ENCODE data around the gene LYSET. TPM values are rescaled to one million over a fixed set of nuclear protein-coding genes. Genes with fewer than 3 reads are reported as not detected.
"Not testable (repeated sequence)": the region's sequence is repeated elsewhere in the genome, so short reads cannot be mapped to it uniquely, and the experiment has no call there.

LYSET gene
- 24.4 TPM for total RNA-seq
- long read RNA-seq, transcript TMEM251-201 (2 exons, 909 nt), result major isoform, 10 of 17 reads
- long read RNA-seq, transcript TMEM251-202 (2 exons, 1,303 nt), result minor isoform, 7 of 17 reads
- long read RNA-seq, partial matches to known transcripts, result 0 of 17 reads
- long read RNA-seq, other reads (novel, unspliced or antisense), result 0 of 17 reads

GRCh38 chr14:93184391-93185348 lies at the start of gene LYSET, which contains the start of gene MOAP1:
Gene LYSET (plus strand): TSS chr14:93185317. CDS start chr14:93185406, 89 bp downstream.
Gene MOAP1 (minus strand): TSS chr14:93184897. CDS start chr14:93184242, 655 bp downstream.
- Histone ChIP-seq H3K9me3 (replicated peaks) (no peaks in the 10 kb centered on the region), H3K36me3 (peaks cover 41% of the 10 kb centered on the region), H3K27me3 (ENCODE audit: low read depth) (no peaks in the 10 kb centered on the region), H3K4me1 (peaks cover 44% of the 10 kb centered on the region), H3K4me3 (peak within 1 kb of the TSS; percentile 91), H3K27ac (replicated peaks) (peak within 1 kb of the TSS; percentile 97)
- peak; percentile 87 for DNase-seq
- intact Hi-C loops (cut with micrococcal nuclease), result no loop called here
- TF ChIP-seq CTCF (IDR thresholded peaks at IDR 0.05; ENCODE audit: borderline replicate concordance), result peak; percentile 45

GRCh38 chr14:93135399-93135798 lies 49.7 kb upstream of the LYSET start:
- Histone ChIP-seq H3K4me1 (peaks cover 24% of the 10 kb centered on the region), H3K4me3 (no peak overlapping the region), H3K27ac (replicated peaks) (peak overlapping the region; percentile 32), H3K27me3 (ENCODE audit: low read depth) (no peaks in the 10 kb centered on the region), H3K9me3 (replicated peaks) (no peaks in the 10 kb centered on the region), H3K36me3 (no peaks in the 10 kb centered on the region)
- DNase-seq, result no peak
- intact Hi-C loops (cut with micrococcal nuclease), result loop anchor here (5.0 kb wide), 1 partner anchor 183 kb away; no protein-coding TSS in a partner anchor
- no peak for TF ChIP-seq CTCF (IDR thresholded peaks at IDR 0.05; ENCODE audit: borderline replicate concordance)

GRCh38 chr14:93136009-93136408 lies 49.1 kb upstream of the LYSET start:
- Histone ChIP-seq H3K4me1 (peaks cover 24% of the 10 kb centered on the region), H3K4me3 (no peak overlapping the region), H3K9me3 (replicated peaks) (no peaks in the 10 kb centered on the region), H3K27ac (replicated peaks) (peak overlapping the region; percentile 32), H3K36me3 (no peaks in the 10 kb centered on the region), H3K27me3 (ENCODE audit: low read depth) (no peaks in the 10 kb centered on the region)
- no peak for DNase-seq
- intact Hi-C loops (cut with micrococcal nuclease), result loop anchor here (5.0 kb wide), 1 partner anchor 184 kb away; no protein-coding TSS in a partner anchor
- TF ChIP-seq CTCF (IDR thresholded peaks at IDR 0.05; ENCODE audit: borderline replicate concordance), result no peak

GRCh38 chr14:93136508-93136907 lies 48.6 kb upstream of the LYSET start:
- H3K27me3 ChIP-seq (ENCODE audit: low read depth), result not testable (repeated sequence)
- intact Hi-C loops (cut with micrococcal nuclease), result loop anchor here (5.0 kb wide), 1 partner anchor 184 kb away; no protein-coding TSS in a partner anchor

GRCh38 chr14:93137864-93138263 lies 47.3 kb upstream of the LYSET start:
- Histone ChIP-seq H3K4me3 (no peak overlapping the region), H3K27ac (replicated peaks) (no peak overlapping the region), H3K9me3 (replicated peaks) (no peaks in the 10 kb centered on the region), H3K27me3 (ENCODE audit: low read depth) (no peaks in the 10 kb centered on the region), H3K4me1 (peaks cover 24% of the 10 kb centered on the region), H3K36me3 (no peaks in the 10 kb centered on the region)
- peak; percentile 63 for DNase-seq
- intact Hi-C loops (cut with micrococcal nuclease), result loop anchor here (5.0 kb wide), 1 partner anchor 186 kb away; no protein-coding TSS in a partner anchor
- TF ChIP-seq CTCF (IDR thresholded peaks at IDR 0.05; ENCODE audit: borderline replicate concordance), result peak; percentile 45

More at GRCh38 chr14:93136508-93136907, 48.6 kb upstream of the LYSET start:
- DNase-seq; H3K36me3 ChIP-seq; H3K4me3 ChIP-seq; H3K9me3 ChIP-seq (replicated peaks); H3K27ac ChIP-seq (replicated peaks): not testable (repeated sequence)
- H3K4me1 ChIP-seq, result peaks cover 24% of the 10 kb centered on the region
